HG02588 (cell line): ENCODE results near the gene CRTAC1.
"Not testable (repeated sequence)": the region's sequence is repeated elsewhere in the genome, so short reads cannot be mapped to it uniquely, and the experiment has no call there.

Source experiments
- ATAC-seq: cut with Tn5 transposase; IDR thresholded peaks from one replicate; pipeline ENCODE4 v1.9.1; 2021; ENCODE audit warnings: mild to moderate bottlenecking, moderate library complexity; ENCODE audit not compliant: unreplicated experiment

CRTAC1 gene

DNA sequence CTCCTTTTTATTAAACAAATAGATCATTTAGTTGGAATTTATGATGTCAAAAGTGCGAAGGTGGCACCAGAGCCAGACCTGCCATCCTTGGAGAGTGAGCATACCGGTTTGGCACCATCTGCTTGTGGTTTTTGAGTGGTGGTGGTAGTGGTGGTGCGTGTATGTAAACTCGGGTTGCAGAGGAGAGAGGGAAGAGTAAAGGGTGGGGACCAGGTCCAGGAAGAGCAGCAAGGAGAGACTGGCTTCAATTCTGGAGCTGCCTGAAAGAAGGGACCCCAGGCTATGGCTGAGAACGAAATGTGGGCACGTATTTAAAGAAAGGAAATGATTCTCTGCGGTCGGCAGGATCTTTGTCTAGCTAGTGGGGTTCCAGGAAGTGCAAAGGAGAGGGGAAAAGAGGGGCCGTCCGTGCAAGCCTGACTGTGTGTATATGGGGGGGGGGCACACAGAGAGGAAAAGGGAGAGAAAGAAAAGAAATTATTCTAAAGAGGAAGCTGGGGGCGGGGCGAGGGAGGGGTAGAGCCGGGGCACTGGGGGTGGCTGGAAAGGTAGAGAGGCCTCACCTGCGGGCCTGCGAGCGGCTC is 181.2 kb downstream of the CRTAC1 start:
- ATAC-seq: peak; percentile 21

DNA sequence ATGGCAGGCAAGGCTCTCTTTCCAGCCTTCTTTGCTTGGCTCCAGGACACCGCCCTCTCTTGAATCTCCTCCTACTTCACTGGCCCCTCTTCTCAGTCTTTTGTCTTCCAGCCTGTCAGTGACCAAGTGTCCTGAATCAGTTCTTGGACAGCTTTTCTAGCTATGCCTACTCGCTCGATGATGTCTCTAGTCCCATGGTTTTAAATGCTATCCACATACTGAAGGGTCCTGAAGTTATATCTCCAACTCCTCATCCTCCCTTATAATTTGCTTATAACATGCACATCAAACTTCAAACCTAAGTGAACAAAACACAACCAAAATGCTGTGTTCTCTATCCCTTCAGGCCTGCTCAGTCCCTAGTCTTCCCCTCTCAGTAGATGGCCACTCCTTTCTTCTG is 185.7 kb downstream of the CRTAC1 start:
- ATAC-seq: no peak

DNA sequence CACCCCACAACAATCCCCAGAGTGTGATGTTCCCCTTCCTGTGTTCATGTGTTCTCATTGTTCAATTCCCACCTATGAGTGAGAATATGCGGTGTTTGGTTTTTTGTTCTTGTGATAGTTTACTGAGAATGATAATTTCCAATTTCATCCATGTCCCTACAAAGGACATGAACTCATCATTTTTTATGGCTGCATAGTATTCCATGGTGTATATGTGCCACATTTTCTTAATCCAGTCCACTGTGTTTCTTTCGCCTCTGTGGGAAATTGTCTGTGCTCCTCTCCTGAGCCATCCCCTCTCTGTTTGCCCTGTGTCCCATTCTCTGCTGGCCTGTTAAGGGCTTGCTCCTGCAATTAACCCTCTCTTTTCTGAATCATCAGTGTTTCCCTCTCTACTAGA is 186.4 kb downstream of the CRTAC1 start:
- ATAC-seq: not testable (repeated sequence)

DNA sequence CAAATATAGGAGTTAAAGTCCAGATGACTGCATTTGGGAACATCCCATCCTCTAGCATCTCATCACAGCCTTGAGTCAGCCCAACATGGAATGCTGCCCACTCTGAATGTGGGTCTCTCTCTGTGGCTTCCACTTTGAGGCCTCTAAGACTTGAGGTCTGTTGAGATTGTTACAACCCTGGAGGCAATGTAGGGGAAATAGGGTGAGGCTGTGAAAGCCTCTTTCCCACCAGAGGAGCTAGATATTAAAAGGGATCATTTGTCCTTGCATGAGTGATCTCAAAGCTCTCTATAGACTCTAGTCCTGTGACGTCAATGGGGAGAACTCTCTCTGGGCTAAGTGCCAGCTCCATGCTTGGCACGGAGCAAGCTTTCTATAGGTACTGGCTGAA is 187.1 kb downstream of the CRTAC1 start:
- no peak for ATAC-seq

DNA sequence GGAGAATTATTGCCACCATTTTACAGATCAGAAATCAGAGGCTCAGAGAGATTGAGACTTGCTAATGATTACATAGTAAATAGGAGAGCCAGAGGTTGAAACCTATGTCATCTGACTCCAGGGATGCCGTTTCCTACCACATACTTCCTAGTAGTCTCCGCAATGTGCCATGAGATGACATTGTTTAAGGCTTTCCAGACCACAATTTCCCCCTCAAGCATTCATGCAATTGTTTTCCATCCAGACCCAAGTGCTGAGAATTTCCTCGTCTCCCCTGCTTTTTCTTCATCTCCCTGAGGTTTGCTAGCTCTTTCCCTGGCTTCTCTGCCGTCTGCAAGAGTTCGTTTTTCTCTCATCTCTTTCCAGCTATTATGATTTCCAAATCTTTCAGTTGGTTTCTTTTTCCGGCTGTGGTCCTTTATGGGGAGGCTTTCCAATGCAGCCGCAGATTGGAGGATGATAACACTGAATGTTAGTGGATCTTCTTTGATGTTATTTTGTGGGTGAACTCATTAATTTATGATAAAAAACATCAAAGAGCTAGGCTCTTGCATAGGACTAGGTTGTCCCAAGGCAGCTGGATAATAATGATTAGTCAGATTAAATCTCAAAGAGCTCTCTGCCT is 187.7 kb downstream of the CRTAC1 start:
- ATAC-seq: no peak

DNA sequence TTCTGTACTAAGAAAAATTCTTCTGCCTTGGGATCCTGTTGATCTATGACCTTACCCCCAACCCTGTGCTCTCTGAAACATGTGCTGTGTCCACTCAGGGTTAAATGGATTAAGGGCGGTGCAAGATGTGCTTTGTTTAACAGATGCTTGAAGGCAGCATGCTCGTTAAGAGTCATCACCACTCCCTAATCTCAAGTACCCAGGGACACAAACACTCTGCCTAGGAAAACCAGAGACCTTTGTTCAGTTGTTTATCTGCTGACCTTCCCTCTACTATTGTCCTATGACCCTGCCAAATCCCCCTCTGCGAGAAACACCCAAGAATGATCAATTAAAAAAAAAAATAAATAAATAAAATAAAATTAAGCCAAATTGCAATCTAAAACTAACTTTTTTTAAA is 188.3 kb downstream of the CRTAC1 start:
- not testable (repeated sequence) for ATAC-seq

DNA sequence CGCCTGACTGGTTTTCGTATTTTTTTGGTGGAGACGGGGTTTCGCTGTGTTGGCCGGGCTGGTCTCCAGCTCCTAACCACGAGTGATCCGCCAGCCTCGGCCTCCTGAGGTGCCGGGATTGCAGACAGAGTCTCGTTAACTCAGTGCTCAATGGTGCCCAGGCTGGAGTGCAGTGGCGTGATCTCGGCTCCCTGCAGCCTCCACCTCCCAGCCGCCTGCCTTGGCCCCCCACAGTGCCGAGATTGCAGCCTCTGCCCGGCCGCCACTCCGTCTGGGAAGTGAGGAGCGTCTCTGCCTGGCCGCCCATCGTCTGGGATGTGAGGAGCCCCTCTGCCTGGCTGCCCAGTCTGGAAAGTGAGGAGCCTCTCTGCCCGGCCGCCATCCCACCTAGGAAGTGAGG is 189.3 kb downstream of the CRTAC1 start:
- not testable (repeated sequence) for ATAC-seq

DNA sequence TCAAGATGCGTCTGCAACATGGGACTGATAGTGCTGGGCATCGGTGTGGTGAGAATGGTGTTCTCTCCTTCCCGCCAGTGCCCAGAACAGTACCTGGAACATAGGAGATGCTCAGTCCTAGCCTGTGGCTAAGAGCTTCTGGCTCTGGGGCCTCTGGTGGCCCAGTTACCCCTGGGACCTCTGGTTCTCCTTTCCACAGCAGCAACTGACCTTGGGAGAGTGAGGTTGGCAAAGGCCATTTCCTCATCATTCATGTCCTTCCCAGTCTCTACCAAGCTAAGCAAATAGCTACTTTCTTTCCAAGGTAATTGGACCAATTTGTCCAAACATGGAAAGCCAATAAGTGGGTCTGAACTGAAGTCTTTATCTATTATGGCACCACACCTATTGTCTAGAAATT is 192.3 kb downstream of the CRTAC1 start:
- no peak for ATAC-seq

DNA sequence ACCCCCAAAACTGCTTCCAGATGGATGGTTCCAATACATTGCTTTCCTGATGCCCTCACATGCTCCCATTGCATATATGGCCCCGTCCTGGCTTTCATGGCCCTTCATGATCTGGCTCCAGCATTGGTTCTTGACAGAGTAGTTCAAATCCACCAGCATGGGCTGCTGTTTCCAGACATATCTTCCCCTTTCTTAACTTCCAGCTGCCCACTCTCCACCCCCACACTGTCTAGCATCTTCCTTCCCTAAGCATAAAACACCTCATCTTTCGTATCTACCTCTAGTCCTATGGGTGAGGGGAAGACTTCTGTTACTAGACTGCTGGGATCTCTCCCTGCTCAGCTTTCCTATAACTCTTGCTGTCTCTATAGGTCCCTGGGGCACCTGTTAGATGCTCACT is 194.0 kb downstream of the CRTAC1 start:
- ATAC-seq: no peak

DNA sequence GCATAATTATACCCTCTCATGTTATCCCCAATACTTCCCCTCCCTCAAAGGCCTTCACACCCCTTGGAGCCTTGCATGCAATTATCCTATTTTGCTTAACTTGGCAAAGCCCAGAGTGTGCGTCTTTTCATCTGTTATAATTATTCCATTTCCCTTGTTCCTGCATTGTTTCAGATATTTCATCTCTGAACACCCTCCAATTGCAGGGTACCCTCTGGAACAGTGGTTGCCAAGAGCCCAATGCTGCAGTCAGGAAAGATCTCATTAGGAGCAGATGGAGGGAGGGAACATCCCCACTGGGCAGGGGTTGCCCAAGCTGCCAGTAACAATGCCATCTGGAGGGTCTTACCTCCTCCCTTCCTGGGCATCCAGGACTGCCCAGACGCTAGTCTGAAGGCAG is 199.2 kb downstream of the CRTAC1 start:
- no peak for ATAC-seq

DNA sequence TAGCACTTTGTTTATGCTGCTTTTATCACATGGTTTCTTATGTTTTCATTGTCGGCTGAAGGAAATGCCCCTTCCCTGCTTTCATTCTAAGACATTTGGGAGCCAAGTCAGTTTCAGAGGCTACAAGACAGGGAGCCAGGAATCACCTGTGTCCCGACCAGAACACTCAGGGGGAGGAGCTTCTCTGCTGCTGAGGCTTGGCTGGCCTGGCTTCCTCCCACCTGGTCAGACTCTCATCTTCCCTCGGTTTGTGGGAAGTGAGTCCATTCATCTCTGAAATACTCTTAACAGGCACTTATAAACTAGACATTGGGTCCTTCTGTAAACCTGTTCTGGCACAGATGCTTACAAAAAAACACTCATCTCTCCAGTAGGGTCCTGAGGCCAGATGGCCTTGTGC is 200.4 kb downstream of the CRTAC1 start:
- ATAC-seq: no peak

DNA sequence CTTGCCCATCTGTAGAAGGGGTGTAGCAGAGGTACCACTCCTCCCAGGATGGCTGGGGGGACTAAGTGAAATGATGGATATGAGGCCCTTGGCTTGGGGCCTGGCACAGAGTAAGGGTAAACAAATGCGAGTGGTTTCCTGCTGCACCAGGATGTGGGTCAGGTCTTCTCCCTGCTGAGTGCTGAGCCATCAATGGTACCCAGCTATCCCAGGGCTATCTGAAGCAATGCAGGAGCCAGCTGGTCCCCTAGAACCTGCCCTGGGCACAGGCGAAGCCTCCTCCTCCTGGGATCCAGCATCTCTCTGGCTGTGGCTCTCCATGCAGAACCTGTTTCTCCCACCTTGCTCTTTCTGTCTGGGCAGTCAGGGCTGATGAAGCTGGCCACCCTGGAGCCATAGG is 201.7 kb downstream of the CRTAC1 start:
- ATAC-seq: no peak

DNA sequence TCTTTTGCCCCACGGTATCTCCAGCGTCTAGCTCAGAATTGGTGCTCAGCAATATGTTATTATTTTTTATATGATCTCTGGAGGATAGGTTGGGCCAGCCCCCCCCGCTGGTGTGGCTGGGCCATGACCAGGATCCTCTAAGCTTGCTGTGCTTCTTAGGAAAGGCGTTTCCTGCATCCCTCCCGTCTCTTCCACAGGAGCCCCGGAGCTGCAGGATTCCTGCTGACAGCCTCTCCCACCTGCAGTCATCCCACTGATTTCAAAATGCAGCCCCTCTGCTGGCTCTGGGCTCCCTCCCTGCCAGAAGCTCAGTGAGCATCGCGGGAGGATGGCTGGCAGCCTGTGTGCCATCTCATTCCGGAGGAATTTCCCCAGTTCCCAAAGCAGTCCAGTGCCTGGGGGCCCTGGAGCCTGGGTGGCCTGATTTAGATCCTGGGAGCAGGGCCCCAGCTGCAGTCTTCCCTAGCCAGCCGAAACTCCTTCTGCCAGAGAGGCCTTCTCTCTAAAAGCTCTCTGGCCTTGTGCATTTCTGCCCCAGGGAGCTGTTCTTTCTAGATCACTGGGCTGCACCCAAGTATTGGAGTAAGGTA is 202.6 kb downstream of the CRTAC1 start:
- no peak for ATAC-seq

DNA sequence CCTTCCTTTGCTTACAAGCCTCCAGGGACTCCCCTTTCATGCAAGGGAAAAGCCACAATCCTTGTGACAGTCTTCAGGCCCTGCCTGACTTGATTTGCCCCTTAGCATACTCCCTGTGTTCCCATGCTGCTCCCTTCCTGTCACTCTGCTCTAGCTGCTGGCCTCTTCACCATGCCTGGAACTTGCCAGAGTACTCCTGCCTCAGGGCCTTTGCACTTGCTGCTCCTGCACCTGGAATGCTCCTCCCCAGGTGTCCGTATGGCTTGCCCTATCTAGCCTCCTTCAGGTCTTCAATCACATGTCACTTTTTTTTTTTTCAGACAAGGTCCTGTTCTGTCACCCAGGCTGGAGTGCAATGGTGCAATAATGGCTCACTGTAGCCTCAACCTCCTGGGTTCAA is 203.5 kb downstream of the CRTAC1 start:
- no peak for ATAC-seq

DNA sequence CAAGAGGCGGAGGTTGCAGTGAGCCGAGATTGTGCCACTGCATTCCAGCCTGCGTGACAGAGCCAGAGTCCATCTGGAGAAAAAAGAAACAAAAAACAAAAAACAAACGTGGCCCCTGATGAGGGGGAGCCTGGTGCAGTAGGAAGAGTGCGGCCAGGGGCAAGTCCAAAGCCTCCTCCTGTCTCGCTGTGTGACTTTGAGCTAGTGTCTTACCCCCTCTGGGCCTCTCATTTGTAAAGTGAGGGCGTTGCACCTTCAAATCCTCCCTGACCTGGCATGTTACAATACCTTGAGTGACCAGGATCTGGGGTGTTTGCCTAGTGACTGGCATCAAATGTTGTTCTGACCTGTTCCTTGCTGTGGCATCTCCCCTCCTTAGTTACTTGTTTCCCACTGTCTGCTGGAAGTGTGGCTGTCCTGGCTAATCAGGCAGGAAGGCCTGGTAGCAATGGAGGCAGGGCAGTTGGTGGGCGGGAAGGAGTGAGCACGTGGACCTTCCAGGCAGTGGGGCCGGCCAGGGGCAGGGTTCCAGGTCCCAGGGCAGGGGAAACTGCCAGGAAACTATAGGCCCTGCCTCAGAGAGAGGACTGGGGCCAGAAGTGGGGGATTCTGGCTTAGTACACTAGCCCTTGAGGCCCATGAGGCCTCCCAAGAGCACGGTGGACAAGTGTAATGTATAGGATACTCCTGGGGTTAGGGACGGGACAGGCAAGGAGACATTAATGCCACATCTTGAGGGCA is 205.2 kb downstream of the CRTAC1 start:
- ATAC-seq: no peak

DNA sequence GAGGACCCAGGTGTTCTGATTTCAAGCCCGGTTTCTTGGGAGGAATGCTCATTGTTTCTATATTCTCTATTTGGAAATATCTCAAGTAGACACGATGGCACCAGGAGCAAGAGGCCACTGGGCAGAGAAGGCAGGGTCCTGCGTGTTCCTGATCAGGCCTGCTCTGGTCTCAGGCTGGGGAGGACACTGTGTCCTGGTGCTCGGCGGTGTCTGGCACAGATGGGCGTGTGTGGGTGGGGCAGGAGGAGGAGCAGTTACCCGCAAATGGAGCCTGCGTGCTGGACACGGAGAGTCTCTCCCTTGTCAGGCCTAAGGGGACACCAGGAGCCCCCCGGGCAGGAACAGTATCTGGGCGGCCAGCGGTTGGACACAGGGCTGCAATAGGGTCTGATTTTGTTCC is 206.7 kb downstream of the CRTAC1 start:
- ATAC-seq: no peak

DNA sequence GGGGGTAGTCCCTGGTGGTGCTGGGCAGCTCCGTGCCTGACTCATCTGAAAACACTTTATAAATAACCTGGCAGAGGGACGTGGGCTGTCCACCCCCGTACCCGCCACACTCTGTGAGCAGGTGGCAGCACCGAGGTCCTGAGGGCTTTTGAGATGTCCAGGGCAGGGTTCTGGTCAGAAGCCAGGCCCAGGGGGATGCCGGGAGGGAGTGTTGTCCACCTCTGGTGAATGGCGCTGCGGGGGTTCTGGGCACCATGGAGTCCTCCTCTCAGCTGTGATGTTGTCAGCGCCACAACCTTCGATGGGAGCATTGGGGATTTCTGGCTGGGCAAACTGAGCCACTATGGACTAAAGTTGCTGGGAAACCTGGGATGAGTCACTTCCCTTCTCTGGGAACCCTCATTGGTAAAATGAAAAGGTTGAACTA is 208.1 kb downstream of the CRTAC1 start:
- ATAC-seq: no peak

DNA sequence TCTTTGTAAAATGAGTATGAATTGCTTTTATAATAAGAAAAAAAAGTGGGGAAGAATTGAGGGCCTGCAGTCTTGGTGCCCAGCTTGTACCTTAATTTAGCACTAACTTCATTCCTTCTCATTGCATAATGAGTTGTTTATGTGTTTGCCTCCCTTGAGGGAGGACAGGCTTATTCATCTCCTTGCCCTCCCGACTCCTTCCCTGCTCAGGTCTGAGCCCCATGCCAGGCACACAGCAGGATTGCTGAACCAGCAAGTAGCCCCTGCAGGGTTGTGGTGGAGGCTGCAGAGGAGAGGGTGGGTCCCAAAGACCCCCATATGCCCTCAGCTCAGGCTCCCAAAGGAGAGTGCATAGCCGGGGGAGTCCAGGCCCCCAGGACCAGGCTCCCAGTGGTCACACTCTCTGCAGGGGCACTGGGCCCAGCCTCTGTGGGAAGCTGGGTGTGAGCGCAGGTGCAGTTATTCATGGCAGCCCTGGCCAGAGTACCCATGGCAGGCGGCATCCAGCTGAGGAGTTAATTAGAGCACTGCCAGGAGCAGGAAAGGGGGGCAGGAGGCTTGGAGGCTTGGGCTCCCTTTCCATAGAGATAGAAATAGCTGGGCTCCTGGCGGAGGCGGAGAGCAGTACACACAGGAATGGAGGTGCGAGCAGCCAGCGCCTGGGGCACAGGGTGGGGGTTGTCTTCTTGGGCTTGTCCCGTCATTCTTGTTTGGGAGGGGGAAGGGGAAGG is 208.9 kb downstream of the CRTAC1 start:
- no peak for ATAC-seq

DNA sequence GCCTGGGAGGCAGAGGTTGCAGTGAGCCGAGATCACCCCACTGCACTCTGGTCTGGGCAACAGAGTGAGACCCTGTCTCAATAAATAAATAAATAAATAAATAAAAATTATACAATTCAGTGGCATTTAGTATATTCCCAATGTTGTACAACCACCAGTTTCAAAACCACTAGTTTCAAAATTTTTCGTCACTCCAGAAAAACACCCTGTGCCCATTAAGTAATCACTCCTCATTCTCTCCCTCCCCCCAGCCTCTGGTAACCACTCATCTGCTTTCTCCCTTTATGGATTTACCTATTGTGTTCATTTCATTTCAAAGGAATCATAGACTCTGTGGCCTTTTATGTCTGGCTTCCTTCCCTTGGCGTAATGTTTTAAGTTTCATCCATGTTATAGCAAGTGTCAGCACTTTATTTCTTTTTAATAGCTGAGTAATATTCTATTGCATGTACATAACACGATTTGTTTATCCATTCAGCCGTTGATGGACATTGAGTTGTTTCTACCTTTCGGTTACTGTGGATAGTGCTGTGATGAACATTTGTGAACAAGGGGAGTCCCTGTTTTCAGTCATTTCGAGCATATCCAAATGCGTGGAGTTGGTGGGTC is 210.2 kb downstream of the CRTAC1 start:
- ATAC-seq: no peak

DNA sequence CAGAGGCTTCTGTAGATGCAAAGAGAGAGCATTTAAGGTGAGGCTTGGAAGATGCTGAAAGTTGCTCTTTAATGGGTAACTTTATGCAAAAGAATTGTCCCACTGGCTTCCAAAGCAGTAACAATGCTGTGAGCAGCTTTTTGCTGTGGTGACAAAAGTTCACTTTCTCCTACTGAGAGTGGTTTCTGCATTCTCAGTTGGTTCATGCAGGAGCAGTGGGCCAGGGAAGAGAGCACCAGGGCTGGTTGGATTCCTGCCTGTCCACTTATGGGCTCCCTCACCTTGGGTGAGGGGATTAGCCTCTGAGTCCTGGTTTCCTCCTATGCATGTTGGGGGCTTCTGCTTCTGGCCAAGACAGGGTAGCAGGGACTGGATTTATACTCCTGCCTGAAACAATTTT is 211.8 kb downstream of the CRTAC1 start:
- no peak for ATAC-seq

DNA sequence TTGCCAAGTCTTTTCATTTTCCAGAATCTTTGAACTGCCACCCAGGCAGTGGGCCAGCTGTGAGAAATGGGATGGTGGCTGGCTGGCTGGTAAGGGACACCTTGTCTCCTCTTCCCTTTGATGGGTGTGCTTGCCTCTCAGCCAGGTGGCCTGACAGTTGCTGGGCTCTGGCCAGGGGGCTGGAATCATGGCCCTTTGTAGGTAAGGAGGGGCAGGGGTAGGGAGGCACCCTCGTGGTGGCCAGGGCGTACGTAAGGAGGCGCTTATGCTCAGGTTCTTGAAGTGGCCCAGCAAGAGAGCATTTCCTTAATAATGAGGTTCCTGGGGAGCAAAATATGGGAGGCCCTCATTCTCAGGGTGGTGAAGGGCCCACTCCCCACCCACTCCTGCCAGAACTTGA is 213.8 kb downstream of the CRTAC1 start:
- no peak for ATAC-seq
